H9 (cell line): Measurements from ENCODE around the gene GRB10. TPM values are rescaled to one million over a fixed set of nuclear protein-coding genes. Genes with fewer than 3 reads are reported as not detected.

Experiments
- DNase-seq: peaks from one replicate; pipeline ENCODE4 v3.0.0-alpha.2; 2017
- H2AFZ ChIP-seq: one replicate; pipeline ENCODE4 v1.6.1; 2013; ENCODE audit warnings: mild to moderate bottlenecking, low read length, control low read depth, moderate library complexity
- H2AK5ac ChIP-seq: 2 replicates; pipeline ENCODE4 v1.6.1; 2013; ENCODE audit warnings: low read length, control low read depth, mixed read lengths; ENCODE audit not compliant: insufficient read length
- H2BK120ac ChIP-seq: one replicate; pipeline ENCODE4 v1.6.1; 2013; ENCODE audit warnings: low read depth, mild to moderate bottlenecking, low read length, control low read depth, inconsistent platforms; ENCODE audit not compliant: poor library complexity, severe bottlenecking
- H2BK12ac ChIP-seq: 2 replicates; pipeline ENCODE4 v1.6.1; 2013; ENCODE audit warnings: low read length, control low read depth, mixed read lengths, low read depth; ENCODE audit not compliant: insufficient read length
- H2BK15ac ChIP-seq: 2 replicates; pipeline ENCODE4 v1.6.1; 2013; ENCODE audit warnings: low read depth, low read length, control low read depth
- H2BK20ac ChIP-seq: one replicate; pipeline ENCODE4 v1.6.1; 2013; ENCODE audit warnings: low read depth, mild to moderate bottlenecking, low read length, control low read depth, inconsistent platforms; ENCODE audit not compliant: poor library complexity, severe bottlenecking
- H2BK5ac ChIP-seq: 2 replicates; pipeline ENCODE4 v1.6.1; 2013; ENCODE audit warnings: low read length, control low read depth, mixed read lengths; ENCODE audit not compliant: insufficient read length
- H3K14ac ChIP-seq: 2 replicates; pipeline ENCODE4 v1.6.1; 2013; ENCODE audit warnings: low read length, control low read depth; ENCODE audit not compliant: insufficient read depth
- H3K18ac ChIP-seq: 2 replicates; pipeline ENCODE4 v1.6.1; 2013; ENCODE audit warnings: low read depth, mild to moderate bottlenecking, mixed read lengths, low read length, control low read depth; ENCODE audit not compliant: insufficient read length
- H3K23ac ChIP-seq: 2 replicates; pipeline ENCODE4 v1.6.1; 2013; ENCODE audit warnings: low read length, control low read depth, mixed read lengths, low read depth; ENCODE audit not compliant: insufficient read length
- H3K23me2 ChIP-seq: 2 replicates; pipeline ENCODE4 v1.6.1; 2013; ENCODE audit warnings: low read depth, mild to moderate bottlenecking, mixed read lengths, low read length, control low read depth; ENCODE audit not compliant: insufficient read length, poor library complexity, severe bottlenecking
- H3K27ac ChIP-seq: 2 replicates; pipeline ENCODE4 v1.5.1; 2013; ENCODE audit warnings: low read length, control low read depth, mixed read lengths, low read depth; ENCODE audit not compliant: insufficient read length
- H3K27me3 ChIP-seq: 2 replicates; pipeline ENCODE4 v1.6.1; 2013; ENCODE audit warnings: low read length, control low read depth, inconsistent platforms; ENCODE audit not compliant: insufficient read depth
- H3K4ac ChIP-seq: 2 replicates; pipeline ENCODE4 v1.6.1; 2013; ENCODE audit warnings: low read depth, mild to moderate bottlenecking, control low read depth, inconsistent platforms, low read length, moderate library complexity
- H3K4me1 ChIP-seq: 2 replicates; pipeline ENCODE4 v1.6.1; 2013; ENCODE audit warnings: low read length, control low read depth, inconsistent platforms; ENCODE audit not compliant: insufficient read depth
- H3K4me2 ChIP-seq: 2 replicates; pipeline ENCODE4 v1.6.1; 2013; ENCODE audit warnings: low read length, control low read depth, mixed read lengths; ENCODE audit not compliant: insufficient read length, insufficient read depth
- H3K56ac ChIP-seq: 2 replicates; pipeline ENCODE4 v1.6.1; 2013; ENCODE audit warnings: low read depth, mild to moderate bottlenecking, mixed read lengths, low read length, control low read depth; ENCODE audit not compliant: insufficient read length
- H3K79me1 ChIP-seq: 2 replicates; pipeline ENCODE4 v1.6.1; 2013; ENCODE audit warnings: low read depth, mild to moderate bottlenecking, moderate library complexity, low read length, control low read depth, inconsistent platforms; ENCODE audit not compliant: insufficient read depth, poor library complexity, severe bottlenecking
- H3K79me2 ChIP-seq: 2 replicates; pipeline ENCODE4 v1.6.1; 2013; ENCODE audit warnings: low read length, control low read depth, inconsistent platforms; ENCODE audit not compliant: insufficient read depth
- H3K9ac ChIP-seq: 2 replicates; pipeline ENCODE4 v1.6.1; 2013; ENCODE audit warnings: low read length, control low read depth, mixed read lengths; ENCODE audit not compliant: insufficient read length; ENCODE audit errors: extremely low read depth
- H3K9me3 ChIP-seq: one replicate; pipeline ENCODE4 v1.6.1; 2013; ENCODE audit warnings: low read depth, low read length, inconsistent platforms; ENCODE audit not compliant: control insufficient read depth
- H3T11ph ChIP-seq: one replicate; pipeline ENCODE4 v1.6.1; 2013; ENCODE audit warnings: mild to moderate bottlenecking, low read length, control low read depth, inconsistent platforms
- H4K20me1 ChIP-seq: one replicate; pipeline ENCODE4 v1.6.1; 2013; ENCODE audit not compliant: control insufficient read depth, insufficient read length, insufficient read depth
- H4K5ac ChIP-seq: 2 replicates; pipeline ENCODE4 v1.6.1; 2013; ENCODE audit warnings: low read depth, mild to moderate bottlenecking, mixed read lengths, low read length, control low read depth; ENCODE audit not compliant: insufficient read length
- H4K8ac ChIP-seq: replicated peaks from 2 replicates; pipeline ENCODE4 v1.6.1; 2013; ENCODE audit warnings: low read length, control low read depth, mixed read lengths, low read depth; ENCODE audit not compliant: insufficient read length
- H4K91ac ChIP-seq: 2 replicates; pipeline ENCODE4 v1.6.1; 2013; ENCODE audit warnings: low read depth, mild to moderate bottlenecking, moderate library complexity, mixed read lengths, low read length, control low read depth; ENCODE audit not compliant: insufficient read length
- H3K27ac Mint-ChIP-seq, 3 experiments: 2 replicates in 2 of 3; 3 replicates in 1 of 3; pipeline ENCODE4 v1.8.0; 2020 to 2021; ENCODE audit warnings: mixed read lengths in 3 of 3, mild to moderate bottlenecking in 1 of 3, moderate library complexity in 1 of 3
- H3K27me3 Mint-ChIP-seq: 2 replicates; pipeline ENCODE4 v1.8.0; 2021; ENCODE audit warnings: low read depth, mild to moderate bottlenecking, moderate library complexity, mixed read lengths
- H3K36me3 Mint-ChIP-seq, 3 experiments: 2 replicates in 2 of 3; 3 replicates in 1 of 3; pipeline ENCODE4 v1.8.0; 2020 to 2021; ENCODE audit warnings: low read depth in 3 of 3, mixed read lengths in 3 of 3; ENCODE audit not compliant: insufficient read depth in 1 of 3
- H3K4me1 Mint-ChIP-seq, 2 experiments: 2 replicates each; pipeline ENCODE4 v1.8.0; 2020; ENCODE audit warnings: mixed read lengths in 2 of 2
- H3K4me3 Mint-ChIP-seq, 2 experiments: 2 replicates in 1 of 2; 3 replicates in 1 of 2; pipeline ENCODE4 v1.8.0; 2020 to 2021; ENCODE audit warnings: mild to moderate bottlenecking in 2 of 2, mixed read lengths in 2 of 2, moderate library complexity in 1 of 2
- H3K9me3 Mint-ChIP-seq, 2 experiments: 2 replicates in 1 of 2; 3 replicates in 1 of 2; pipeline ENCODE4 v1.8.0; 2020; ENCODE audit warnings: mild to moderate bottlenecking in 2 of 2, mixed read lengths in 2 of 2, moderate library complexity in 1 of 2
- CTCF ChIP-seq: fragments of 200-600 bp; sonication (generic); conservative IDR thresholded peaks from 3 replicates; pipeline ENCODE4 v1.8.0; 2021; ENCODE audit warnings: antibody characterized with exemption, mild to moderate bottlenecking
- WGBS: extraction: QIAGEN DNeasy Blood & Tissue Kit; methylation state at CpG from one replicate; pipeline ENCODE4 v1.1.7; 2013; ENCODE audit warnings: missing lambda C conversion rate, low lambda C conversion rate, mixed read lengths; ENCODE audit not compliant: insufficient read length; ENCODE audit errors: extremely low coverage; 5-methylcytosine and 5-hydroxymethylcytosine counted together
- total RNA-seq: library from RNA; stranded (reverse); gene quantifications from 2 replicates; pipeline ENCODE4 v1.2.1, GENCODE V29; 2021

Gene GRB10
- total RNA-seq, 1 experiment from 2014 or later = 108 TPM

- Mint-ChIP-seq H3K4me3 (no peak overlapping the region), H3K36me3 (peaks cover 9 to 12% (median 11%) of the 10 kb centered on the region in 3 experiments; a peak in 5 of 7 replicates), H3K9me3 (peaks cover 0 to 2% of the 10 kb centered on the region in 2 experiments; a peak in 1 of 5 replicates), H3K27me3 (no peaks in the 10 kb centered on the region), H3K27ac (peak overlapping the region in 1 of 3 experiments; percentile 51; a peak in 4 of 7 replicates), H3K4me1 (peaks cover 5 to 20% of the 10 kb centered on the region in 2 experiments)
- Histone ChIP-seq H3K14ac (peak overlapping the region; percentile 42; the same call in 1 of the 2 replicates), H3T11ph (no peak overlapping the region), H2BK12ac (no peak overlapping the region), H3K79me2 (peaks cover 16% of the 10 kb centered on the region; the same call in 1 of the 2 replicates), H3K27me3 (no peaks in the 10 kb centered on the region), H3K23ac (no peak overlapping the region), H2BK5ac (no peak overlapping the region), H3K4me2 (no peak overlapping the region), H3K56ac (no peak overlapping the region), H3K27ac (no peak overlapping the region), H2BK15ac (no peak overlapping the region), H3K79me1 (peaks cover 15% of the 10 kb centered on the region), H4K5ac (no peak overlapping the region), H3K9me3 (no peaks in the 10 kb centered on the region), H2AK5ac (no peak overlapping the region), H2BK20ac (no peak overlapping the region), H2BK120ac (no peak overlapping the region), H3K4me1 (no peaks in the 10 kb centered on the region), H3K18ac (no peak overlapping the region), H4K8ac (no peak overlapping the region), H4K20me1 (no peaks in the 10 kb centered on the region), H3K9ac (no peak overlapping the region), H4K91ac (no peak overlapping the region), H3K23me2 (no peaks in the 10 kb centered on the region), H3K4ac (no peak overlapping the region), H2AFZ (no peak overlapping the region)
- no CpG with 5 or more reads among the region's 21 CpGs for WGBS
- DNase-seq = no peak
- no peak for TF ChIP-seq CTCF
These were observed 50.8 kb downstream of the GRB10 start for GRCh38 chr7:50731703-50732582.
